Measurements from ENCODE around the gene DDX23. TPM values are rescaled to one million over a fixed set of nuclear protein-coding genes. Genes with fewer than 3 reads are reported as not detected.
"Not testable (repeated sequence)": the region's sequence is repeated elsewhere in the genome, so short reads cannot be mapped to it uniquely, and the experiment has no call there.

Gene DDX23
- polyA plus RNA-seq, 1 donor (not counting 4 experiments of a cell fraction or from before 2014, with no cell fraction given): 57.8 TPM

DNA sequence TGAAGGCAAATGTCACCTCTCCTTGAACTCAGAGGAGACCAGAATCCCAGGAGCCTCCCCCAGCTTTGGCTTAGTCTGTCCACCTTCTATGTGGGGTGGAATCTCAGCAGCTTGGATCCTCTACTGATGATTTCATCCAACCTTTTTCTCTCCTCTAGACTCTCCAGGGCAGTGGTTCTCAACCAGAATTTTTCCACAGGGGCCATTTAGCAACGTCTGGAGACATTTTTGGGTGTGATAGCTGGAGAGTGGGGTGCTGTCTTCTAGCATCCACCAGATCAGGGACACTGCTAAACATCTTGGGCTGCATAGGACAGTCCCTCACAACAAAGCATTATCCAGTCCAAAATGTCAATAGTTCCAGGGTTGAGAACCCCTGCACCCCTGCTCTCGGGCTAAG, 4.4 kb upstream of the DDX23 start:
- peaks cover 6% of the 10 kb centered on the region for H3K79me2 ChIP-seq (ENCODE audit: control insufficient read depth, insufficient read depth, low read length)
- peaks cover 17% of the 10 kb centered on the region for H3K4me1 ChIP-seq (ENCODE audit: control insufficient read depth, extremely low read depth, insufficient read depth, low read length)
- no peaks in the 10 kb centered on the region for H4K20me1 ChIP-seq (ENCODE audit: control insufficient read depth, extremely low read depth, insufficient read depth, low read length)
- FAIRE-seq (no peak), DNase-seq (ENCODE audit: low read depth, low spot score) (no peak)
- no peaks in the 10 kb centered on the region for H3K36me3 ChIP-seq (ENCODE audit: control insufficient read depth in 2 of 2, extremely low read depth in 1 of 2, insufficient read depth in 2 of 2, low read length in 2 of 2)
- TF ChIP-seq, protein P1, sequence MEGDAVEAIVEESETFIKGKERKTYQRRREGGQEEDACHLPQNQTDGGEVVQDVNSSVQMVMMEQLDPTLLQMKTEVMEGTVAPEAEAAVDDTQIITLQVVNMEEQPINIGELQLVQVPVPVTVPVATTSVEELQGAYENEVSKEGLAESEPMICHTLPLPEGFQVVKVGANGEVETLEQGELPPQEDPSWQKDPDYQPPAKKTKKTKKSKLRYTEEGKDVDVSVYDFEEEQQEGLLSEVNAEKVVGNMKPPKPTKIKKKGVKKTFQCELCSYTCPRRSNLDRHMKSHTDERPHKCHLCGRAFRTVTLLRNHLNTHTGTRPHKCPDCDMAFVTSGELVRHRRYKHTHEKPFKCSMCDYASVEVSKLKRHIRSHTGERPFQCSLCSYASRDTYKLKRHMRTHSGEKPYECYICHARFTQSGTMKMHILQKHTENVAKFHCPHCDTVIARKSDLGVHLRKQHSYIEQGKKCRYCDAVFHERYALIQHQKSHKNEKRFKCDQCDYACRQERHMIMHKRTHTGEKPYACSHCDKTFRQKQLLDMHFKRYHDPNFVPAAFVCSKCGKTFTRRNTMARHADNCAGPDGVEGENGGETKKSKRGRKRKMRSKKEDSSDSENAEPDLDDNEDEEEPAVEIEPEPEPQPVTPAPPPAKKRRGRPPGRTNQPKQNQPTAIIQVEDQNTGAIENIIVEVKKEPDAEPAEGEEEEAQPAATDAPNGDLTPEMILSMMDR (optimal IDR thresholded peaks at IDR 0.05 in 1 of 3, IDR thresholded peaks at IDR 0.05 in 1 of 3, conservative IDR thresholded peaks at IDR 0.05 in 1 of 3; ENCODE audit: extremely low read depth in 1 of 3, insufficient read depth in 2 of 3, low read length in 3 of 3): no peak
- TF ChIP-seq EZH2 (IDR thresholded peaks at IDR 0.05; ENCODE audit: low read length): no peak
- no peaks in the 10 kb centered on the region for H3K9me1 ChIP-seq (ENCODE audit: control insufficient read depth, extremely low read depth, insufficient read depth, low read length)
- H3K4me2 ChIP-seq (ENCODE audit: control insufficient read depth, extremely low read depth, insufficient read depth, low read depth, low read length): no peak overlapping the region
- no peak overlapping the region for H3K27ac ChIP-seq (ENCODE audit: control insufficient read depth, insufficient read depth, low read length)
- no peak overlapping the region for H3K9ac ChIP-seq (ENCODE audit: control insufficient read depth, extremely low read depth, insufficient read depth, low read length)
- no peak overlapping the region for H2AFZ ChIP-seq (ENCODE audit: control insufficient read depth, low read length)
- no peaks in the 10 kb centered on the region for H3K27me3 ChIP-seq (ENCODE audit: control insufficient read depth, extremely low read depth, insufficient read depth, low read length)
- H3K4me3 ChIP-seq (ENCODE audit: control insufficient read depth in 2 of 3, extremely low read depth in 1 of 3, insufficient read depth in 2 of 3, low read depth in 1 of 3, low read length in 3 of 3): no peak overlapping the region
- dilution Hi-C loops (cut with MboI; ENCODE audit: extremely low pct_ligation_motif_present, low sequenced_read_pairs): no loop called here
- H3K9me3 ChIP-seq (ENCODE audit: control insufficient read depth, low read depth, low read length): no peaks in the 10 kb centered on the region

DNA sequence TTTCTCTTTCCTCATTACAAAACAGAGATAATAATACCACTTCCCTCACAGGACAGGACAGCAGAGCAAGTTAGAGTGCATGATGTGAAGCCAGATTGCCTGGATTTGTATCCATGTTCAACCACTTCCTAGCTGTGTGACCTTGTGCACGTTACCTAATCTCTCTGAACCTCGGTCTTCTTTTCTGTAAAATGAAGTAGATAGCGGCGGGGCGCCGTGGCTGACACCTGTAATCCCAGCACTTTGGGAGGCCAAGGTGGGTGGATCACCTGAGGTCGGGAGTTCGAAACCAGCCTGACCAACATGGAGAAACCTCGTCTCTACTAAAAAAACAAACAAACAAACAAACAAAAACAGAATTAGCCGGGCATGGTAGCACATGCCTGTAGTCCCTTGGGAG, 3.0 kb upstream of the DDX23 start:
- H3K36me3 ChIP-seq (ENCODE audit: control insufficient read depth in 2 of 2, extremely low read depth in 1 of 2, insufficient read depth in 2 of 2, low read length in 2 of 2); H3K9me3 ChIP-seq (ENCODE audit: control insufficient read depth, low read depth, low read length); dilution Hi-C loops (cut with MboI; ENCODE audit: extremely low pct_ligation_motif_present, low sequenced_read_pairs); DNase-seq (ENCODE audit: low read depth, low spot score); H3K9me1 ChIP-seq (ENCODE audit: control insufficient read depth, extremely low read depth, insufficient read depth, low read length); FAIRE-seq; H4K20me1 ChIP-seq (ENCODE audit: control insufficient read depth, extremely low read depth, insufficient read depth, low read length); H3K9ac ChIP-seq (ENCODE audit: control insufficient read depth, extremely low read depth, insufficient read depth, low read length); H2AFZ ChIP-seq (ENCODE audit: control insufficient read depth, low read length); H3K27me3 ChIP-seq (ENCODE audit: control insufficient read depth, extremely low read depth, insufficient read depth, low read length); H3K4me2 ChIP-seq (ENCODE audit: control insufficient read depth, extremely low read depth, insufficient read depth, low read depth, low read length); H3K4me3 ChIP-seq (ENCODE audit: control insufficient read depth in 2 of 3, extremely low read depth in 1 of 3, insufficient read depth in 2 of 3, low read depth in 1 of 3, low read length in 3 of 3); H3K27ac ChIP-seq (ENCODE audit: control insufficient read depth, insufficient read depth, low read length): not testable (repeated sequence)
- Histone ChIP-seq H3K79me2 (ENCODE audit: control insufficient read depth, insufficient read depth, low read length) (peaks cover 20% of the 10 kb centered on the region), H3K4me1 (ENCODE audit: control insufficient read depth, extremely low read depth, insufficient read depth, low read length) (peaks cover 16% of the 10 kb centered on the region)

DNA sequence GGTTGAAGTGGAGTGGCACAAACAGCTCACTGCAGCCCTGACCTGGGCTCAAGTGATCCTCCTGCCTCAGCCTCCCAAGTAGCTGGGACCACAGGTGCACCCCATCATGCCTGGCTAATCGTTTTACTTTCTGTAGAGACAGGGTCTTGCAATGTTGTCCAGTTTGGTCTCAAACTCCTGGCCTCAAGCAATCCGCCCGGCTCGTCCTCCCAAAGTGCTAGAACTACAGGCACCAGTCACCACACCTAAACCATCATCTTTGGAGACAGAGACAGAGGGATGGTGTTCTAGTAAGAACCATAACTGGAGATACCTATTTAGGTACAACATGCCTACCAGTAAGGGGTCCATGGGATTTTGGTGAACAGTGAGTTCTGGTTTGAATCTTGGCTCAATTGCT, 2.5 kb upstream of the DDX23 start:
- Histone ChIP-seq H3K4me3 (ENCODE audit: control insufficient read depth in 2 of 3, extremely low read depth in 1 of 3, insufficient read depth in 2 of 3, low read depth in 1 of 3, low read length in 3 of 3) (no peak overlapping the region), H3K4me1 (ENCODE audit: control insufficient read depth, extremely low read depth, insufficient read depth, low read length) (peaks cover 16% of the 10 kb centered on the region), H3K9me3 (ENCODE audit: control insufficient read depth, low read depth, low read length) (no peaks in the 10 kb centered on the region), H3K4me2 (ENCODE audit: control insufficient read depth, extremely low read depth, insufficient read depth, low read depth, low read length) (no peak overlapping the region), H3K27ac (ENCODE audit: control insufficient read depth, insufficient read depth, low read length) (no peak overlapping the region), H3K9ac (ENCODE audit: control insufficient read depth, extremely low read depth, insufficient read depth, low read length) (no peak overlapping the region), H3K9me1 (ENCODE audit: control insufficient read depth, extremely low read depth, insufficient read depth, low read length) (no peaks in the 10 kb centered on the region), H2AFZ (ENCODE audit: control insufficient read depth, low read length) (no peak overlapping the region), H4K20me1 (ENCODE audit: control insufficient read depth, extremely low read depth, insufficient read depth, low read length) (no peaks in the 10 kb centered on the region), H3K27me3 (ENCODE audit: control insufficient read depth, extremely low read depth, insufficient read depth, low read length) (no peaks in the 10 kb centered on the region), H3K79me2 (ENCODE audit: control insufficient read depth, insufficient read depth, low read length) (peaks cover 25% of the 10 kb centered on the region), H3K36me3 (ENCODE audit: control insufficient read depth in 2 of 2, extremely low read depth in 1 of 2, insufficient read depth in 2 of 2, low read length in 2 of 2) (no peaks in the 10 kb centered on the region)
- TF ChIP-seq, protein P1 (optimal IDR thresholded peaks at IDR 0.05 in 1 of 3, IDR thresholded peaks at IDR 0.05 in 1 of 3, conservative IDR thresholded peaks at IDR 0.05 in 1 of 3; ENCODE audit: extremely low read depth in 1 of 3, insufficient read depth in 2 of 3, low read length in 3 of 3): no peak
- no peak for TF ChIP-seq EZH2 (IDR thresholded peaks at IDR 0.05; ENCODE audit: low read length)
- DNase-seq (ENCODE audit: low read depth, low spot score) (no peak), FAIRE-seq (no peak)
- dilution Hi-C loops (cut with MboI; ENCODE audit: extremely low pct_ligation_motif_present, low sequenced_read_pairs): no loop called here
